Keratinocyte (primary cell): ENCODE measurements around the gene TK2. TPM values are rescaled to one million over a fixed set of nuclear protein-coding genes. Genes with fewer than 3 reads are reported as not detected.

ENCODE experiments used
- DNase-seq: peaks from one replicate; pipeline ENCODE4 v3.0.0-alpha.2; 2011; ENCODE audit warnings: low read depth, missing footprints, low spot score
- FAIRE-seq: peaks from 2 replicates; lab custom pipeline; 2011; peaks lifted over from hg19 to GRCh38; lab: Jason Lieb, UNC
- H2AFZ ChIP-seq: 2 replicates; pipeline ENCODE4 v1.6.0; 2012; ENCODE audit warnings: low read length, control low read depth, inconsistent platforms; ENCODE audit not compliant: control insufficient read depth
- H3K27ac ChIP-seq: 2 replicates; pipeline ENCODE4 v1.5.1; 2011; ENCODE audit warnings: low read length; ENCODE audit not compliant: control insufficient read depth, insufficient read depth
- H3K27me3 ChIP-seq: 3 replicates; pipeline ENCODE4 v1.6.0; 2011; ENCODE audit warnings: low read length; ENCODE audit not compliant: control insufficient read depth, insufficient read depth; ENCODE audit errors: extremely low read depth
- H3K36me3 ChIP-seq, 2 experiments: 2 replicates in 1 of 2; 3 replicates in 1 of 2; pipeline ENCODE4 v1.5.1; 2011; ENCODE audit warnings: low read length in 2 of 2, mild to moderate bottlenecking in 1 of 2; ENCODE audit not compliant: control insufficient read depth in 2 of 2, insufficient read depth in 2 of 2; ENCODE audit errors: extremely low read depth in 1 of 2
- H3K4me1 ChIP-seq: 3 replicates; pipeline ENCODE4 v1.5.1; 2011; ENCODE audit warnings: low read length; ENCODE audit not compliant: control insufficient read depth, insufficient read depth; ENCODE audit errors: extremely low read depth
- H3K4me2 ChIP-seq: 3 replicates; pipeline ENCODE4 v1.6.0; 2011; ENCODE audit warnings: low read depth, low read length; ENCODE audit not compliant: control insufficient read depth, insufficient read depth; ENCODE audit errors: extremely low read depth
- H3K4me3 ChIP-seq, 3 experiments: fragments of 200-600 bp in 1 of 3; sonication (generic) in 1 of 3; 2 replicates in 2 of 3; 3 replicates in 1 of 3; pipeline ENCODE4 v1.5.1; 2011 to 2016; ENCODE audit warnings: low read length in 3 of 3, mild to moderate bottlenecking in 3 of 3, control low read depth in 2 of 3, inconsistent platforms in 1 of 3, low read depth in 1 of 3, mixed read lengths in 1 of 3, mixed run types in 1 of 3, moderate library complexity in 1 of 3; ENCODE audit not compliant: control insufficient read depth in 2 of 3, insufficient read depth in 2 of 3; ENCODE audit errors: extremely low read depth in 1 of 3
- H3K79me2 ChIP-seq: 2 replicates; pipeline ENCODE4 v1.6.0; 2012; ENCODE audit warnings: low read length; ENCODE audit not compliant: control insufficient read depth, insufficient read depth
- H3K9ac ChIP-seq: 3 replicates; pipeline ENCODE4 v1.6.0; 2011; ENCODE audit warnings: low read length; ENCODE audit not compliant: control insufficient read depth, insufficient read depth; ENCODE audit errors: extremely low read depth
- H3K9me1 ChIP-seq: 3 replicates; pipeline ENCODE4 v1.6.0; 2011; ENCODE audit warnings: low read length; ENCODE audit not compliant: control insufficient read depth, insufficient read depth; ENCODE audit errors: extremely low read depth
- H3K9me3 ChIP-seq: 2 replicates; pipeline ENCODE4 v1.5.1; 2012; ENCODE audit warnings: low read depth, low read length; ENCODE audit not compliant: control insufficient read depth
- H4K20me1 ChIP-seq: 3 replicates; pipeline ENCODE4 v1.6.0; 2011; ENCODE audit warnings: low read length; ENCODE audit not compliant: control insufficient read depth, insufficient read depth; ENCODE audit errors: extremely low read depth
- EZH2 ChIP-seq: IDR thresholded peaks from one replicate; pipeline ENCODE4 v1.6.1; 2012; ENCODE audit warnings: inconsistent platforms, mild to moderate bottlenecking, low read length, moderate library complexity
- dilution Hi-C: fragments of 300-500 bp; cut with MboI; formaldehyde crosslinking; loops from one replicate; pipeline ENCODE4 v1.7.0; 2020; ENCODE audit warnings: low sequenced_read_pairs; ENCODE audit not compliant: extremely low pct_ligation_motif_present
- polyA plus RNA-seq, 5 experiments: library from polyadenylated mRNA; depleted of rRNA in 3 of 5; stranded (reverse) in 3 of 5; stranded (forward) in 1 of 5; unstranded in 1 of 5; fragments of >200 nt; gene quantifications; 1 replicate in 1 of 5; 2 replicates in 3 of 5; 3 replicates in 1 of 5; pipeline versions ENCODE4 v1.2.1 to v1.2.3, GENCODE V29; 2011 to 2012; ENCODE audit warnings: missing spikeins in 2 of 5, low read depth in 1 of 5, low replicate concordance in 1 of 5
- TF ChIP-seq, protein P1 (sequence below), 3 experiments: IDR thresholded peaks in 1 of 3; conservative IDR thresholded peaks in 1 of 3; optimal IDR thresholded peaks in 1 of 3; 2 replicates in 2 of 3; 3 replicates in 1 of 3; pipeline versions ENCODE3 to v1.5.1; 2011; ENCODE audit warnings: low read length in 3 of 3, mild to moderate bottlenecking in 3 of 3, moderate library complexity in 2 of 3, control low read depth in 1 of 3, inconsistent platforms in 1 of 3; ENCODE audit not compliant: insufficient read depth in 2 of 3; ENCODE audit errors: extremely low read depth in 1 of 3

The TK2 gene
- polyA plus RNA-seq, 1 donor (not counting 4 experiments of a cell fraction or from before 2014, with no cell fraction given) = 19.7 TPM

DNA sequence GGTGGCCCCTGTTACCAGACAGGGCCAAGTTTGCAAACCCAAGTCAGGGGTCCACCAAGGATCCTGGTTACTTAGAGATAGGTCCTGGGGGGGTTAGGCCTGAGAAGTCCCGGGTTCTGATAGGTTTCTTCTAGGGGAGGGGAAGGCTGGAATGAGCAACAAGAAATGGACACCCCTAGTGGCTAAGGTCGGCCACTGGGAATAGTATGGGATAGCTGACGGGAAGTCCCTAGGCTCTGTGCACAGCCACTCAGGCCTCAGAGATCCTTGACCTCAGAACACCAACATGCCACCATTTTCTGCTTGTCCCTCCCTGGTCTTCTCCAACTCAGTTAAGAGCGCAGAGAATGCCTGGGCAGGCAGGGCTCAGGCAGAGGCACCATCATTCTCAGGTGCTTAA is 13.4 kb downstream of the TK2 start:
- H3K9me1 ChIP-seq = no peaks in the 10 kb centered on the region
- no peak overlapping the region for H3K27ac ChIP-seq
- H3K9me3 ChIP-seq = no peaks in the 10 kb centered on the region
- FAIRE-seq = no peak
- no peaks in the 10 kb centered on the region for H3K79me2 ChIP-seq
- H2AFZ ChIP-seq = no peak overlapping the region
- no peaks in the 10 kb centered on the region for H3K4me1 ChIP-seq
- H3K27me3 ChIP-seq = no peaks in the 10 kb centered on the region
- TF ChIP-seq, protein P1, sequence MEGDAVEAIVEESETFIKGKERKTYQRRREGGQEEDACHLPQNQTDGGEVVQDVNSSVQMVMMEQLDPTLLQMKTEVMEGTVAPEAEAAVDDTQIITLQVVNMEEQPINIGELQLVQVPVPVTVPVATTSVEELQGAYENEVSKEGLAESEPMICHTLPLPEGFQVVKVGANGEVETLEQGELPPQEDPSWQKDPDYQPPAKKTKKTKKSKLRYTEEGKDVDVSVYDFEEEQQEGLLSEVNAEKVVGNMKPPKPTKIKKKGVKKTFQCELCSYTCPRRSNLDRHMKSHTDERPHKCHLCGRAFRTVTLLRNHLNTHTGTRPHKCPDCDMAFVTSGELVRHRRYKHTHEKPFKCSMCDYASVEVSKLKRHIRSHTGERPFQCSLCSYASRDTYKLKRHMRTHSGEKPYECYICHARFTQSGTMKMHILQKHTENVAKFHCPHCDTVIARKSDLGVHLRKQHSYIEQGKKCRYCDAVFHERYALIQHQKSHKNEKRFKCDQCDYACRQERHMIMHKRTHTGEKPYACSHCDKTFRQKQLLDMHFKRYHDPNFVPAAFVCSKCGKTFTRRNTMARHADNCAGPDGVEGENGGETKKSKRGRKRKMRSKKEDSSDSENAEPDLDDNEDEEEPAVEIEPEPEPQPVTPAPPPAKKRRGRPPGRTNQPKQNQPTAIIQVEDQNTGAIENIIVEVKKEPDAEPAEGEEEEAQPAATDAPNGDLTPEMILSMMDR (optimal IDR thresholded peaks at IDR 0.05 in 1 of 3, IDR thresholded peaks at IDR 0.05 in 1 of 3, conservative IDR thresholded peaks at IDR 0.05 in 1 of 3; ENCODE audit: extremely low read depth in 1 of 3, insufficient read depth in 2 of 3, low read length in 3 of 3) = no peak
- TF ChIP-seq EZH2 = no peak
- dilution Hi-C loops = no loop called here
- H3K4me3 ChIP-seq = no peak overlapping the region
- no peak overlapping the region for H3K9ac ChIP-seq
- H3K4me2 ChIP-seq = no peak overlapping the region
- DNase-seq = no peak
- no peaks in the 10 kb centered on the region for H4K20me1 ChIP-seq
- H3K36me3 ChIP-seq = peaks cover 6 to 18% of the 10 kb centered on the region in 2 experiments

DNA sequence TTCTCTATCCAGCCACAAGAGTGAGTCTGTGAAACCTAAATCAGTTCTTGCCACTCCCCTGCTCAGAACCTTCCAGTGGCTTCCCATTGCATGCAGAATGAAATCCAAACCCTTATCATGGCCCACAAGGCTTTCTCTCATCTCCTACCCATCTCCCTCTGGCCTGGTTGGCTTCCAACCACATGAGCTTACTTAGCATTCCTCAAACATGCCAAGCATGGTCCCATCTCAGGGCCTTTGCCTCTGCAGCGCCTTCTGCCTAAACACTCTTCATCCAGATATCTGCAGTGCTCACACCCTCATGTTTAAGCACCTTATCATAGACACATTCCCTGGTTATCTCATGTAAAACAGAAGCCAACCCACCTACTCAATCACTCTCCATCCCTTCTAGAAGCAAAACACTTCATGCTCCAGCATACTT is 15.5 kb downstream of the TK2 start:
- FAIRE-seq = no peak
- no peaks in the 10 kb centered on the region for H3K27me3 ChIP-seq
- H3K9ac ChIP-seq = no peak overlapping the region
- H3K9me1 ChIP-seq = no peaks in the 10 kb centered on the region
- no peak for DNase-seq
- H3K9me3 ChIP-seq = no peaks in the 10 kb centered on the region
- dilution Hi-C loops = no loop called here
- H3K4me3 ChIP-seq = no peak overlapping the region
- no peak overlapping the region for H3K27ac ChIP-seq
- no peak for TF ChIP-seq EZH2
- TF ChIP-seq, protein P1 (optimal IDR thresholded peaks at IDR 0.05 in 1 of 3, IDR thresholded peaks at IDR 0.05 in 1 of 3, conservative IDR thresholded peaks at IDR 0.05 in 1 of 3; ENCODE audit: extremely low read depth in 1 of 3, insufficient read depth in 2 of 3, low read length in 3 of 3) = no peak
- no peaks in the 10 kb centered on the region for H3K4me1 ChIP-seq
- H2AFZ ChIP-seq = no peak overlapping the region
- H3K36me3 ChIP-seq = peaks cover 15 to 23% of the 10 kb centered on the region in 2 experiments
- H4K20me1 ChIP-seq = no peaks in the 10 kb centered on the region
- no peaks in the 10 kb centered on the region for H3K79me2 ChIP-seq
- no peak overlapping the region for H3K4me2 ChIP-seq
